H1 (cell line): ENCODE results near the gene NDUFS3. TPM values are rescaled to one million over a fixed set of nuclear protein-coding genes. Genes with fewer than 3 reads are reported as not detected.

Experiments used
- CTCF ChIA-PET: fragments of 300-600 bp; sonication (Branson Sonifier 250); formaldehyde crosslinking; loops from one replicate; lab custom pipeline; 2021; ENCODE audit not compliant: partially characterized antibody; lab: Charles Lee
- POLR2A ChIA-PET: fragments of 300-600 bp; sonication (Branson Sonifier 250); formaldehyde crosslinking; loops from one replicate; lab custom pipeline; 2021; ENCODE audit warnings: inconsistent platforms; ENCODE audit not compliant: partially characterized antibody; lab: Charles Lee
- DNase-seq, 2 experiments: peaks; one replicate each; pipeline versions ENCODE4 v3.0.0 to v3.0.0-alpha.2; 2010 to 2022; ENCODE audit warnings: low spot score in 2 of 2, low read depth in 1 of 2, mixed read lengths in 1 of 2
- FAIRE-seq: peaks from 2 replicates; lab custom pipeline; 2011; peaks lifted over from hg19 to GRCh38; lab: Jason Lieb, UNC
- H2AFZ ChIP-seq: 2 replicates; pipeline ENCODE4 v1.8.1; 2012; ENCODE audit warnings: low read length, inconsistent platforms
- H2AK5ac ChIP-seq: 2 replicates; pipeline ENCODE4 v1.6.1; 2013; ENCODE audit warnings: low read depth, low read length
- H2BK120ac ChIP-seq: replicated peaks from 2 replicates; pipeline ENCODE3; 2013; ENCODE audit warnings: low read depth, low read length, inconsistent platforms
- H2BK12ac ChIP-seq: 2 replicates; pipeline ENCODE4 v1.6.1; 2013; ENCODE audit warnings: low read depth, low read length
- H2BK15ac ChIP-seq: 2 replicates; pipeline ENCODE4 v1.6.1; 2013; ENCODE audit warnings: low read length
- H2BK20ac ChIP-seq: 2 replicates; pipeline ENCODE4 v1.6.1; 2013; ENCODE audit warnings: low read length
- H2BK5ac ChIP-seq: 2 replicates; pipeline ENCODE4 v1.6.1; 2013; ENCODE audit warnings: low read depth, low read length
- H3K14ac ChIP-seq: 2 replicates; pipeline ENCODE4 v1.6.1; 2013; ENCODE audit warnings: inconsistent platforms; ENCODE audit not compliant: insufficient read length
- H3K18ac ChIP-seq: 2 replicates; pipeline ENCODE4 v1.6.1; 2013; ENCODE audit warnings: low read length; ENCODE audit errors: extremely low read depth
- H3K23ac ChIP-seq: 2 replicates; pipeline ENCODE4 v1.6.1; 2013; ENCODE audit warnings: inconsistent platforms; ENCODE audit not compliant: insufficient read length
- H3K23me2 ChIP-seq: 2 replicates; pipeline ENCODE4 v1.6.1; 2013; ENCODE audit warnings: low read depth, low read length
- H3K27ac ChIP-seq: 2 replicates; pipeline ENCODE4 v1.6.1; 2011; ENCODE audit warnings: low read depth, low read length, inconsistent platforms
- H3K27me3 ChIP-seq, 4 experiments: replicated peaks in 1 of 4; 1 replicate in 1 of 4; 2 replicates in 3 of 4; pipeline versions ENCODE4 v1.6.1 to v1.8.1; 2011 to 2013; ENCODE audit warnings: low read length in 3 of 4, mild to moderate bottlenecking in 3 of 4, inconsistent platforms in 2 of 4, mixed read lengths in 2 of 4, moderate library complexity in 1 of 4; ENCODE audit not compliant: control insufficient read depth in 3 of 4, insufficient read depth in 3 of 4; ENCODE audit errors: extremely low read depth in 1 of 4
- H3K36me3 ChIP-seq, 4 experiments: 2 replicates each; pipeline versions ENCODE4 v1.6.1 to v1.8.1; 2011 to 2013; ENCODE audit warnings: mild to moderate bottlenecking in 4 of 4, low read length in 3 of 4, moderate library complexity in 2 of 4, control low read depth in 1 of 4, inconsistent platforms in 1 of 4; ENCODE audit not compliant: insufficient read depth in 4 of 4, control insufficient read depth in 2 of 4
- H3K4ac ChIP-seq: replicated peaks from 2 replicates; pipeline ENCODE3; 2013; ENCODE audit warnings: low read length, low read depth, mixed read lengths, inconsistent platforms; ENCODE audit not compliant: insufficient read length
- H3K4me1 ChIP-seq, 4 experiments: replicated peaks in 1 of 4; 1 replicate in 1 of 4; 2 replicates in 3 of 4; pipeline versions ENCODE4 v1.6.1 to v1.8.1; 2011 to 2013; ENCODE audit warnings: low read length in 3 of 4, inconsistent platforms in 2 of 4, mixed read lengths in 1 of 4; ENCODE audit not compliant: insufficient read depth in 4 of 4, control insufficient read depth in 3 of 4
- H3K4me2 ChIP-seq, 2 experiments: 2 replicates each; pipeline versions ENCODE4 v1.6.1 to v1.8.1; 2011 to 2013; ENCODE audit warnings: low read depth in 2 of 2, low read length in 2 of 2, control low read depth in 1 of 2, inconsistent platforms in 1 of 2, mild to moderate bottlenecking in 1 of 2; ENCODE audit not compliant: insufficient read depth in 1 of 2
- H3K4me3 ChIP-seq, 4 experiments: fragments of 200-600, 300-600 bp in 1 of 4; sonication (generic), shearing (Covaris generic), sonication (Bioruptor Twin) in 1 of 4; 2 replicates each; pipeline versions ENCODE4 v1.5.1 to v1.8.1; 2011 to 2016; ENCODE audit warnings: low read length in 4 of 4, low read depth in 3 of 4, control low read depth in 2 of 4, inconsistent platforms in 2 of 4, mild to moderate bottlenecking in 2 of 4, mixed read lengths in 1 of 4, moderate library complexity in 1 of 4; ENCODE audit not compliant: insufficient read depth in 2 of 4; ENCODE audit errors: extremely low read depth in 1 of 4
- H3K56ac ChIP-seq: replicated peaks from 2 replicates; pipeline ENCODE3; 2013; ENCODE audit warnings: low read depth, mild to moderate bottlenecking, mixed read lengths, low read length, inconsistent platforms; ENCODE audit not compliant: insufficient read length
- H3K79me1 ChIP-seq: 2 replicates; pipeline ENCODE4 v1.6.1; 2013; ENCODE audit warnings: low read depth, low read length, control low read depth
- H3K79me2 ChIP-seq, 2 experiments: 2 replicates each; pipeline versions ENCODE4 v1.6.1 to v1.8.1; 2012 to 2013; ENCODE audit warnings: low read length in 2 of 2, mild to moderate bottlenecking in 2 of 2, inconsistent platforms in 1 of 2; ENCODE audit not compliant: insufficient read depth in 2 of 2, control insufficient read depth in 1 of 2
- H3K9ac ChIP-seq, 4 experiments: replicated peaks in 1 of 4; 1 replicate in 1 of 4; 2 replicates in 3 of 4; pipeline versions ENCODE4 v1.6.1 to v1.8.1; 2011 to 2013; ENCODE audit warnings: low read depth in 3 of 4, low read length in 3 of 4, control low read depth in 2 of 4, mild to moderate bottlenecking in 2 of 4, moderate library complexity in 2 of 4, inconsistent platforms in 1 of 4; ENCODE audit errors: extremely low read depth in 1 of 4
- H3K9me3 ChIP-seq, 2 experiments: 2 replicates each; pipeline versions ENCODE4 v1.6.1 to v1.8.1; 2012 to 2013; ENCODE audit warnings: mild to moderate bottlenecking in 2 of 2, moderate library complexity in 2 of 2, control low read depth in 1 of 2, inconsistent platforms in 1 of 2, low read depth in 1 of 2, low read length in 1 of 2, mixed read lengths in 1 of 2; ENCODE audit not compliant: insufficient read depth in 2 of 2
- H4K20me1 ChIP-seq, 2 experiments: replicated peaks in 1 of 2; 2 replicates each; pipeline versions ENCODE3 to v1.8.1; 2011 to 2013; ENCODE audit warnings: inconsistent platforms in 2 of 2, low read length in 2 of 2, mild to moderate bottlenecking in 1 of 2; ENCODE audit not compliant: insufficient read depth in 2 of 2, control insufficient read depth in 1 of 2
- H4K5ac ChIP-seq: 2 replicates; pipeline ENCODE4 v1.6.1; 2013; ENCODE audit warnings: low read length, low read depth, mixed read lengths, inconsistent platforms; ENCODE audit not compliant: insufficient read length
- H4K8ac ChIP-seq: 2 replicates; pipeline ENCODE4 v1.8.0; 2013; ENCODE audit warnings: mild to moderate bottlenecking, moderate library complexity, low read length, inconsistent platforms; ENCODE audit not compliant: insufficient read depth; ENCODE audit errors: extremely low read depth
- H4K91ac ChIP-seq: replicated peaks from 2 replicates; pipeline ENCODE3; 2013; ENCODE audit warnings: low read length, mixed read lengths, inconsistent platforms; ENCODE audit not compliant: insufficient read length
- E2F6 ChIP-seq: IDR thresholded peaks from 2 replicates; pipeline ENCODE4 v1.6.1; 2012; ENCODE audit warnings: inconsistent platforms
- EZH2 ChIP-seq: fragments of 200-600 bp; sonication (generic); IDR thresholded peaks from 2 replicates; pipeline ENCODE4 v1.7.1; 2012; ENCODE audit warnings: low read depth, mild to moderate bottlenecking, moderate library complexity, low read length, inconsistent platforms; ENCODE audit not compliant: severe bottlenecking
- KDM4A ChIP-seq: IDR thresholded peaks from one replicate; pipeline ENCODE4 v1.7.1; 2012; ENCODE audit warnings: low read depth, mild to moderate bottlenecking, moderate library complexity, low read length, inconsistent platforms; ENCODE audit not compliant: severe bottlenecking
- POLR2AphosphoS5 ChIP-seq: IDR thresholded peaks from 2 replicates; pipeline ENCODE4 v1.6.1; 2011; ENCODE audit warnings: low read depth, low read length
- WGBS, 2 experiments: shearing (Covaris generic) in 1 of 2; methylation state at CpG; one replicate each; pipeline versions ENCODE4 v1.1.6 to v1.1.7; 2013 to 2015; ENCODE audit warnings: low lambda C conversion rate in 2 of 2, mixed read lengths in 2 of 2, inconsistent platforms in 1 of 2, low coverage in 1 of 2, missing lambda C conversion rate in 1 of 2; ENCODE audit not compliant: insufficient replicate concordance in 2 of 2, insufficient coverage in 1 of 2, insufficient read length in 1 of 2; ENCODE audit errors: extremely low coverage in 1 of 2, missing lambda C conversion rate in 1 of 2; 5-methylcytosine and 5-hydroxymethylcytosine counted together
- polyA plus RNA-seq, 7 experiments: library from polyadenylated mRNA; depleted of rRNA in 3 of 7; stranded (reverse) in 5 of 7; unstranded in 2 of 7; fragments of >200 nt in 5 of 7; fragments of 200-250 nt in 2 of 7; gene quantifications; 1 replicate in 5 of 7; 2 replicates in 1 of 7; 4 replicates in 1 of 7; pipeline versions ENCODE4 v1.2.1 to v1.2.3, GENCODE V29; 2011 to 2013; ENCODE audit warnings: missing spikeins in 2 of 7, mixed read lengths in 2 of 7
- total RNA-seq: library from RNA; stranded (reverse); fragmentation: NEBNext Ultra II Directional; extraction: Animal tissue kit (Norgen Biotek cat#: 25700); gene quantifications from 2 replicates; pipeline ENCODE4 v1.2.1, GENCODE V29; 2021

NDUFS3 gene
- total and polyA plus RNA-seq, 2 of the 8 experiments (the other 6 are each of a cell fraction or from before 2014, with no cell fraction given), result 135 to 241 TPM

- Histone ChIP-seq H3K79me1 (peaks cover 6% of the 10 kb centered on the region; the same call in 1 of the 2 replicates), H2BK15ac (no peak overlapping the region), H3K4me2 (no peak overlapping the region), H3K56ac (no peak overlapping the region), H2AFZ (no peak overlapping the region), H3K4ac (no peak overlapping the region), H3K23ac (no peak overlapping the region), H2BK12ac (no peak overlapping the region), H3K18ac (no peak overlapping the region), H4K5ac (no peak overlapping the region), H3K23me2 (no peaks in the 10 kb centered on the region), H3K36me3 (peaks cover 11 to 46% (median 24%) of the 10 kb centered on the region in 4 experiments), H3K4me3 (no peak overlapping the region), H3K14ac (no peak overlapping the region), H2BK120ac (no peak overlapping the region), H3K27ac (no peak overlapping the region), H3K4me1 (peaks cover 0 to 5% (median 2%) of the 10 kb centered on the region in 4 experiments; a peak in 2 of 7 replicates), H3K79me2 (peaks cover 0 to 14% of the 10 kb centered on the region in 2 experiments; a peak in 2 of 4 replicates), H4K20me1 (peaks cover 0 to 8% of the 10 kb centered on the region in 2 experiments), H2BK20ac (no peak overlapping the region), H4K8ac (peak overlapping the region; percentile 58; the same call in 1 of the 2 replicates), H3K9ac (peak overlapping the region in 1 of 4 experiments; percentile 25; a peak in 1 of 7 replicates), H3K27me3 (no peaks in the 10 kb centered on the region), H4K91ac (no peak overlapping the region), H2AK5ac (no peak overlapping the region), H3K9me3 (no peaks in the 10 kb centered on the region), H2BK5ac (no peak overlapping the region)
- POLR2A ChIA-PET, result interaction anchor here (1.2 to 4.2 kb wide), 8 partner anchors 8 to 156 kb away, joined by 3 to 25 read pairs (median 6); partner anchors contain the start of genes C1QTNF4, CELF1, FAM180B and PTPMT1
- TF ChIP-seq POLR2AphosphoS5 (peak; percentile 39; the same call in 1 of the 2 replicates), KDM4A (no peak), EZH2 (no peak), E2F6 (no peak)
- no peak for DNase-seq
- WGBS, 2 experiments, result 92% methylated on average over 11 of the region's 11 CpGs; no CpG with 5 or more reads in 1 of the 2 experiments
- FAIRE-seq, result no peak
- CTCF ChIA-PET, result interaction anchor here (0.9 kb wide), 1 partner anchor 25 kb away, joined by 3 read pairs; no protein-coding TSS in a partner anchor
Measured at GRCh38 chr11:47573321-47573720, 5.6 kb upstream of the NDUFS3 start.
